ENCODE data around the gene ADPGK.

- TF ChIP-seq POLR2A (IDR thresholded peaks at IDR 0.05), result no peak
- TF ChIP-seq CTCF (IDR thresholded peaks at IDR 0.05), result no peak
Measured at GRCh38 chr15:72781631-72782030, 1.9 kb downstream of the ADPGK start.
